GM19238 (cell line): ENCODE measurements around the gene SRPK1.

ENCODE experiments used
- DNase-seq: peaks from one replicate; pipeline ENCODE4 v3.0.0; 2011; ENCODE audit warnings: low spot score; ENCODE audit not compliant: insufficient read length

SRPK1 gene

DNA sequence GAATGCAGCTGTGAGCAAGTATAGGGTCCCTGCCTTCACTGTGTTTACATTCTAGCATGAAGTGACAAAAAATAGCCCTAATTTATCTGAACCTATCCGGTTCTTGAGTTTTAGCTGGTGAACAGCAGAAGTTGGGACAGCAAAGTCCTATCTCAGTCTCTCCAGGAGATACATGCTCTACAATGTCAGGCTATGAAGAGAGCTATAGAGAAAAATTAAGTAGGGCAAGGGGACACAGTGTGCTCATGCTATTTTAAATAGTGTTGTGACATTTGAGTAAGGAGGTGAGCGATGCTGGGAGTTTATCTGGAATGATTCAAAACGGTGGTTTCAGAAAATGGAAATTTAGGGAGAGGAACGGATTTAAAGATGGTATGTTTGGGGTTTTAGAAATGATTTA, 20.4 kb downstream of the SRPK1 start:
- no peak for DNase-seq

DNA sequence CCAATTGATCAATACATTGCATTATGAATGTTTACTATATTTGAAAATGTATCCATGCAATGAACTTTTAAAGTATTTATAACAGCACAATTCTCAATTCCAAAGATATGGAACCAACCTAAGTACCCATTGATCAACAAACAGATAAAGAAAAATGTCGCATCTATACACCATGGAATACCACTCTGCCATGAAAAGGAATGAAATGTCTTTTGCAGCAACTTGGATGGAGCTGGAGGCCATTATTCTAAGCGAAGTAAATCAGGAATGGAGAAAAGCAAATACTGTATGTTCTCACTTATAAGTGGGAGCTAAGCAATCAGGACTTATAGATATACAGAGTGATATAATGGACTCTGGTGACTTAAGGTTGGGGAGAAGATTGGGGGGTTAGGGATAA, 22.9 kb downstream of the SRPK1 start:
- DNase-seq, result no peak

DNA sequence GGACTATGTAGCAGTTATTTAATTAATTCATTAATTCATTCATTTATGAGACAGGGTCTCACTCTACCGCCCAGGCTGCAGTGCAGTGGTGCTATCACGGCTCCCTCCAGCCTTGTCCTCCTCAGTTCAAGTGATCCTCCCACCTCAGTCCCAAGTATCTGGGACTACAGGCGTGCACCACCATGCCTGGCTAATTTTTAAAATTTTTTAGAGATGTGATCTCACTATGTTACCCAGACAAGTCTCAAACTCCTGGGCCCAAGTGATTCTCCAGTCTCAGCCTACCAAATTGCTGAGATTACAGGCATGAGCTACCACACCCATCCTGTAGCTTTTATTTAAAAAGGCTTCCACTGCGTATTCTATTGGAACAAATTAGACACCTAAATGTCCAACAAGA, 23.4 kb downstream of the SRPK1 start:
- DNase-seq, result no peak

DNA sequence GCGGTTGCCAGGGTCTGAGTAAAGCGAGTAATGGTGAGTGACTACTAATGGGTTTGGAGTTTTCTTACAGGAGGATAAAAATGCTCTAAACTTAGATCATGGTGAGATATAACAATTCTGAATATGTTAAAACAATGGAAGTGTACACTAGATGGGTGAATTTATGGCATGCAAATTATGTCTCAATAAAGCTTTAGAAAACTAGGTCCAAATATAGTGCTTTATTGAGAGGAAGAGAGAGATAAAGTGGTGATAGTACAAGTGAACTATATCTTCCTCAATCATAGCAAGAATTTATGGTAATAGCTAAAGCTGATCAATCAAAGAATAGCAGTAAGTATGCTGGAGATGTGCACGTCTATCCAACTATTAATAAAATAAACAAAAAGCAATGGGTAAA, 23.9 kb downstream of the SRPK1 start:
- no peak for DNase-seq

DNA sequence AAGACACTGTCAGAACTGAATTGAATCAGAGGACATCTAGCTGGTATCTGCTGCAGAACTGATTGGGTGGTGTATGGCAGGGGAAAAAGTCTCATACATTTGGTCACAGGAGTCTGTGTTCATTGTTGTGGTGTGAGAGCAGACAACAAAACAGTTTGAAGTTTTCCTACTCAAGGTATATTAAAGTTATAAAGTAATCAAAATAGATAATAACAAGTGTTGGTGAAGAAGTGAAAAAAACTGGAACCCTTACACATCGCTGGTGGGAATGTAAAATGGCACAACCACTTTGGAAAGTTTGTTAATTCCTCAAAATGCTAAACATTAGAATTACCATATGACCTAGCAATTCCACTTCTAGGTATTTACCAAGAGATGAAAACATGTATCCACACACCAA, 24.7 kb downstream of the SRPK1 start:
- no peak for DNase-seq

DNA sequence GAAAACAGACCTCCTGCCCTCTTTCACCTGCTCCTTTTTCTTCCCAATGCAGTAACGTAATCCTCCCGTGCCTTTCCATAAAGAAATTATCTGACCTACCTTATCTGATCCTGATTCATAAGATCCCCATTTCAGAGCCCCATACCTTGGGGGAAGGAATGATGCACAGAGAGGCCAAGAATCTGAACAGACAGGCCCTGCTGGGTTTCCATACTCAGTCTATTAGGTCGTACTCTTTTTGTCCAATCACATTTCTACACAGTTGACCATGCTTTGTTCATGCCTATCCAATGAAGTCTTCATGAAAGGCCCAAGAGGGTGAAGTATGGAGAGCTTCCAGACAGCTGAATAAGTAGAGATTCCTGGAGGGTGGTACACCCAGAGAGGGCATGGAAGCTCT, 25.3 kb downstream of the SRPK1 start:
- DNase-seq, result no peak

DNA sequence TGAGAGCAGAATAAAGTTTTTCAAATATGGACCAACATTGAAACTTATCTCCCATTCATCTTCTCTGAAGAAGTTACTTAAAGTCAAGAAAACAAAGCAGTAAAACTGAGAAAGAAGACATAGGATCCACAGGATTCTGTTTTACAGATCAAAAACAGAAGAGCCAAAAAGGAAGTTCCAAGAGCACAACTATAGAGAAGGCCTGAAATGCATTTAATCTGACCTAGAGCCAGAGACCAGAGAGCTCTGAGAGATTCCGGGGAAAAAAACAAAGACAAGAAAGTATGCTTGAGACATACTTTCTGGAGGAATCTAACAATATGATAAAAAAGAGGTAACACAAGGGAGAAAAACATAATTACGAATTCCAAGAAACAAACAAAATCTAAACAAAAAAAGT, 26.1 kb downstream of the SRPK1 start:
- no peak for DNase-seq

- DNase-seq, result no peak
These were observed 27.7 kb downstream of the SRPK1 start for GRCh38 chr6:35893246-35893645.

GRCh38 chr6:35892482-35892881, 28.4 kb downstream of the SRPK1 start:
- DNase-seq, result no peak

DNA sequence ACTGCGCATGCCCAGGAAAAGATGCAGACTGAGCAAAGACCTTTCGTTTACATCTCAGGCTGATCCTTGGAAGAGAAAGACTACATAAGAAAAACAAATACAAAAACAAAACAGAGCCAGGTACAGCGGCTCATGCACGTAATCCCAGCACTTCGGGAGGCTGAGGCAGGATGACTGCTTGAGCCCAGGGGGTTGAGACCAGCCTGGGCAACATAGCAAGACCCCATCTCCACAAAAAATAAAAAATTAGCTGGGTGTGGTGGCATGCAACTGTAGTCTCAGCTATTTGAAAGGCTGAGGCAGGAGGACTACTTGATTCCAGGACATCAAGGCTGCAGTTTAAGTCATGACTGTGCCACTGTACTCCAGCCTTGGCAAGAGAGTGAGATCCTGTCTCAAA, 41.7 kb downstream of the SRPK1 start:
- no peak for DNase-seq

- DNase-seq, result no peak
These were observed 44.0 kb downstream of the SRPK1 start for GRCh38 chr6:35876902-35877301.

DNA sequence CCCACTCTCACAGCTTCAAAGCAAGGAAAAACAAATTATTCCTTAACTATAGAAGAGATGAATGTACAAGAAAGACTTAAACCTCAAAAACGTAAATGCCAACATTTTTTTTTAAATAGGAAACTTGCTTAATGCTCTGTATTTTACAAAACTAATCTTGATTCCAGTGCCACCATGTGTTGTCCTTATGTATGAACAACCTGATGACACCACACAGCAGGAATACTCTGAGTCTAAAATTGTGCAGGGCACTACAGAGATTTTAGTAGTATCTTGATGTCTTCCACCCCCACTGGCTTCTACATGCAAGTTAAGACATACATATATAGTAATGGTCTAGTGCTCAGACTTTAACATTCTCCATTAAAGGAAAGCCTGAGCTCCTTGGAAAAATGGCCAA, 46.2 kb downstream of the SRPK1 start:
- DNase-seq, result no peak

DNA sequence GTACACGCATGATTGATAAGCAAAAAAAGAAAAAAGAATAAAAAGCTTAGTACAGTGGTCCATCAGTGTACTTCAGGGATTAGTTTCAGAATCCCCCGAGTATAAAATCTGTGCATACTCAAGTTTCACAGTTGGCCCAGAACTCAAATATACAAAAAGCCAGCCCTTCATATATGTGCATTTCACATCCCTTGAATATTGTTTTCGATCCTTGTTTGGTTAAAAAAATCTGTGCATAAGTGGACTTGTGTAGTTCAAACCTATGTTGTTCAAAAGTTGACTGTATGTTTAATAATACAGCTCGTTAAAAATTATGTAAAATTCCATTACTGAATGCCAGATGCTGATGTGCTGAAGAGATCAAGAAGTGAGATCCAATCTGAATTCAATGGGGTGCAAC, 61.5 kb downstream of the SRPK1 start:
- no peak for DNase-seq

DNA sequence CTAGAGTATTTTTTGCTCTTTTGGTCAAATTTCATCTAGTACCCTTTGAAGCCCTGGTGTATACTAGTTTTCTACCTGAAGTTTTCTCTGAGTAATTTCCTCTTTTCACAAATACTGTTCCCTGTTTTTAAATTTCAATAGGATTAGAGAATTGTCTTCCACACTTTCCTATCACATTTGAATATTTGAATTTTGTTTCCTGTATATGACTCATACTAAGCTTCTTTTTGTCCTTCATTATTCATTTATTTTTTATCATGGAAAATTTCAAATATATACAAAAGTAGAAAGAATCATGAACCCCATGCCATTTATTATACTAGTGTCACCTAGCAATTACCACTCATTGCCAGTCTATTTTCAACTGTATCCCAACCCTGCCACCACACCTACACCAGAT, 63.0 kb downstream of the SRPK1 start:
- no peak for DNase-seq

DNA sequence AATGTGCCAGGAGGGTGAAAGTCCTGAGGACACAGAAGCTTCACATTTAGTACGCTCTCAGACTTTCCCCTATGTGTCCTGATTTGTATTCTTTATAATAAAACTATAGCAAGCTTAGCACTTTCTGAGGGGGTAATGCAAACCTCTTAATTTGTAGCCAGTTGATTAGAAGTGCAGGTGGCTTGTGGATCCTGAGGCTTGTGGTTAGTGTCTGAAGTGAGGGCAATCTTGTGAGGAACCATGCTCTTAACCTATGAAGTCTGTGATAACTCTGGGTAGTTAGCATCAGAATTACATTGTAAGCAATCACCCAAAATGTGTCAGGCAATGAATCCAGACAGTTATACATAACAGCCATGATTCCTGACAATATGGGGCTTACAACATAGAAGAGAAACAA, 64.6 kb downstream of the SRPK1 start:
- DNase-seq, result no peak

DNA sequence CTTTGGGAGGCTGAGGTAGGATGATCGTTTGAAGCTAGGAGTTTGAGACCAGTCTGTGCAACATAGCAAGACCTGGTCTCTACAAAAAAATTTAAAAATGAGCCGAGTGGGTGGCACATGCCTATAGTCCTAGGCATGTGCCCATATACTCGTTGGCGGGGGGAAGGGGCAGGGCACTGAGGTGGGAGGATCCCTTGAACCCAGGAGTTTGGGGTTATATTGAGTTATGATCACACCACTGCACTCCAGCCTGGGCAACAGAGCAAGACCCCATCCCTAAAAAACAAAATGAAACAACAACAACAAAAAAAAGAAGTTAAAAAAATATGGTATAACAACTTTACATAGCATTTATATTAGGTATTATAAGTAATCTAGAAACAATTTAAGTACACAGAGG, 67.9 kb downstream of the SRPK1 start:
- no peak for DNase-seq

GRCh38 chr6:35850208-35850607, 70.7 kb downstream of the SRPK1 start:
- no peak for DNase-seq

- no peak for DNase-seq
These were observed 76.6 kb downstream of the SRPK1 start for GRCh38 chr6:35844290-35844689.

GRCh38 chr6:35842381-35842780, 78.5 kb downstream of the SRPK1 start:
- DNase-seq, result no peak

DNA sequence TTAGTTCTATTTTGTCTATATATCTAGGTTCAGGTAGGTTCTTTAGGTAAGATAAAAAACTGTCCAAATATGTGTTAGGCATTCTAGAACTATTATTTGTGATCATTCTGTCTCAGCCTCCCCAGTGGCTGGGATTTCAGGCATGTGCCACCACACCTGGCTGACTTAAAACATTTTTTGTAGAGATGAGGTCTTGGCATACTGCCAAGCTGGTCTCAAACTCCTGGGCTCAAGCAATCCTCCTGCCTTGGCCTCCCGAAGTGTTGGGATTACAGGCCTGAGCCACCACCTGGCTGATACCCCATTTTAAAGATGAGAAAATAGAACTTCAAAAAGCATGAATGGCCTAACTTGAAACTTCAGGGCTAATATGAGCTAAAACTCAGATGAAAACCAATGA, 81.9 kb downstream of the SRPK1 start:
- no peak for DNase-seq

DNA sequence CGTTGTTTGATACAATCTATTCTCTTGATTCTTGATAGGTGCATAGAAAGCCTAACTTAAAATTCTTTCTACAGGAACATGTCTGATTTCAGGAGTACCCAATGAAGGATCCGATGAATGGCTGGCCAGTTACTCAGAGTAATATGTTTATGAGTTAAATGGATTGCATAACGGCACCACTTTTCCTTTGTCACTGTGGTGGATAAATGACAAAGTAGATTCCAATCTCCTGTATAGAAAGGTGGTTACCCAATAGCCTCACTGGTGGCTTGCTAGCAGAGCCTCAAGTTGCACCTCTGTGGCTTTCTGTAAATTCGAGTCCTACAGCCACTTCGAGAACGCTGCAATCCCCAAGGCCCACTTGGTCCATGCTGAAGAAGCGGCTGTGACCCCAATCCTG, 87.4 kb downstream of the SRPK1 start:
- DNase-seq, result no peak

GRCh38 chr6:35831257-35832007, 89.5 kb downstream of the SRPK1 start:
- DNase-seq, result no peak

DNA sequence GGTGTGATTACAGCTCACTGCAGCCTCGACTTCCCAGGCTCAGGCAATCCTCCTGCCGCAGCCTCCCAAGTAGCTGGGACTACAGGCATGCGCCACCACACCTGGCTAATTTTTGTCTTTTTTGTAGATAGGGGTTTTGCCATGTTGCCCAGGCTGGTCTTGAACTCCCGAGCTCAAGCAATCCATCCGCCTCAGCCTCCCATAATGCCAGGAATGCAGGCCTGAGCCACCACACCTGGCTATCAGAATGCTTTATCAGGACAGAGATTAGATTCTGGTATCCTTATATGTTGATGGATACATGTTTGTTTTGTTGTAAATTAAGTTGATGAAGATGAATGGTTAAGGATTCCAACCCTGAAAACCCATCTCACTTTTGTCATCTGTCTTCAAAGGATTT, 91.6 kb downstream of the SRPK1 start:
- DNase-seq, result no peak
